ENCODE data around the gene KCNK16. TPM values are rescaled to one million over a fixed set of nuclear protein-coding genes. Genes with fewer than 3 reads are reported as not detected.

The KCNK16 gene
- total RNA-seq, 1 donor from 2014 or later, result not detected

GRCh38 chr6:39361657-39362486 lies 39.4 kb upstream of the KCNK16 start:
- no peaks in the 10 kb centered on the region for H3K36me3 Mint-ChIP-seq (ENCODE audit: low read depth, unreplicated experiment)
- Histone ChIP-seq H4K20me1 (ENCODE audit: insufficient read depth, low read length) (no peaks in the 10 kb centered on the region), H3K79me2 (ENCODE audit: insufficient read depth, low read length) (no peaks in the 10 kb centered on the region), H3K4me1 (ENCODE audit: insufficient read depth, low read length) (peaks cover 14% of the 10 kb centered on the region), H3K27ac (ENCODE audit: low read depth, low read length) (no peak overlapping the region), H3K4me3 (ENCODE audit: insufficient read depth, low read depth, low read length) (peak overlapping the region; percentile 29), H3K4me2 (ENCODE audit: low read length) (peak overlapping the region; percentile 72), H3K36me3 (ENCODE audit: insufficient read depth, low read length) (no peaks in the 10 kb centered on the region), H3K27me3 (ENCODE audit: insufficient read depth, low read length) (no peaks in the 10 kb centered on the region), H3K9me3 (ENCODE audit: insufficient read depth, low read depth, low read length) (no peaks in the 10 kb centered on the region), H3K9ac (ENCODE audit: low read length) (no peak overlapping the region), H2AFZ (ENCODE audit: low read depth, low read length) (peak overlapping the region; percentile 77)
- TF ChIP-seq, protein P1, sequence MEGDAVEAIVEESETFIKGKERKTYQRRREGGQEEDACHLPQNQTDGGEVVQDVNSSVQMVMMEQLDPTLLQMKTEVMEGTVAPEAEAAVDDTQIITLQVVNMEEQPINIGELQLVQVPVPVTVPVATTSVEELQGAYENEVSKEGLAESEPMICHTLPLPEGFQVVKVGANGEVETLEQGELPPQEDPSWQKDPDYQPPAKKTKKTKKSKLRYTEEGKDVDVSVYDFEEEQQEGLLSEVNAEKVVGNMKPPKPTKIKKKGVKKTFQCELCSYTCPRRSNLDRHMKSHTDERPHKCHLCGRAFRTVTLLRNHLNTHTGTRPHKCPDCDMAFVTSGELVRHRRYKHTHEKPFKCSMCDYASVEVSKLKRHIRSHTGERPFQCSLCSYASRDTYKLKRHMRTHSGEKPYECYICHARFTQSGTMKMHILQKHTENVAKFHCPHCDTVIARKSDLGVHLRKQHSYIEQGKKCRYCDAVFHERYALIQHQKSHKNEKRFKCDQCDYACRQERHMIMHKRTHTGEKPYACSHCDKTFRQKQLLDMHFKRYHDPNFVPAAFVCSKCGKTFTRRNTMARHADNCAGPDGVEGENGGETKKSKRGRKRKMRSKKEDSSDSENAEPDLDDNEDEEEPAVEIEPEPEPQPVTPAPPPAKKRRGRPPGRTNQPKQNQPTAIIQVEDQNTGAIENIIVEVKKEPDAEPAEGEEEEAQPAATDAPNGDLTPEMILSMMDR (IDR thresholded peaks at IDR 0.05; ENCODE audit: insufficient read depth, low read depth, low read length), result peak; percentile 67
- no peak for TF ChIP-seq EZH2 (IDR thresholded peaks at IDR 0.05; ENCODE audit: insufficient read depth, low read length)
- FAIRE-seq, result no peak
- peak; percentile 37 for DNase-seq (ENCODE audit: low read depth)
- H3K27ac Mint-ChIP-seq (ENCODE audit: unreplicated experiment), result no peak overlapping the region
- no peaks in the 10 kb centered on the region for H3K9me3 Mint-ChIP-seq (ENCODE audit: unreplicated experiment)
- H3K27me3 Mint-ChIP-seq (ENCODE audit: low read depth, unreplicated experiment), result peaks cover 12% of the 10 kb centered on the region
- peaks cover 17% of the 10 kb centered on the region for H3K4me1 Mint-ChIP-seq (ENCODE audit: low read depth, unreplicated experiment)
- H3K4me3 Mint-ChIP-seq (ENCODE audit: unreplicated experiment), result no peak overlapping the region

GRCh38 chr6:39360378-39360777 lies 37.9 kb upstream of the KCNK16 start:
- Histone ChIP-seq H3K4me1 (ENCODE audit: insufficient read depth, low read length) (peaks cover 7% of the 10 kb centered on the region), H3K27me3 (ENCODE audit: insufficient read depth, low read length) (no peaks in the 10 kb centered on the region), H3K79me2 (ENCODE audit: insufficient read depth, low read length) (no peaks in the 10 kb centered on the region), H3K4me2 (ENCODE audit: low read length) (no peak overlapping the region), H3K27ac (ENCODE audit: low read depth, low read length) (no peak overlapping the region), H3K36me3 (ENCODE audit: insufficient read depth, low read length) (no peaks in the 10 kb centered on the region), H3K4me3 (ENCODE audit: insufficient read depth, low read depth, low read length) (no peak overlapping the region), H3K9me3 (ENCODE audit: insufficient read depth, low read depth, low read length) (no peaks in the 10 kb centered on the region), H4K20me1 (ENCODE audit: insufficient read depth, low read length) (no peaks in the 10 kb centered on the region), H3K9ac (ENCODE audit: low read length) (no peak overlapping the region), H2AFZ (ENCODE audit: low read depth, low read length) (no peak overlapping the region)
- TF ChIP-seq, protein P1 (IDR thresholded peaks at IDR 0.05; ENCODE audit: insufficient read depth, low read depth, low read length), result no peak
- TF ChIP-seq EZH2 (IDR thresholded peaks at IDR 0.05; ENCODE audit: insufficient read depth, low read length), result no peak
- H3K36me3 Mint-ChIP-seq (ENCODE audit: low read depth, unreplicated experiment), result no peaks in the 10 kb centered on the region
- DNase-seq (ENCODE audit: low read depth) (no peak), FAIRE-seq (no peak)
- H3K27ac Mint-ChIP-seq (ENCODE audit: unreplicated experiment), result no peak overlapping the region
- peaks cover 10% of the 10 kb centered on the region for H3K4me1 Mint-ChIP-seq (ENCODE audit: low read depth, unreplicated experiment)
- peaks cover 12% of the 10 kb centered on the region for H3K27me3 Mint-ChIP-seq (ENCODE audit: low read depth, unreplicated experiment)
- no peaks in the 10 kb centered on the region for H3K9me3 Mint-ChIP-seq (ENCODE audit: unreplicated experiment)
- H3K4me3 Mint-ChIP-seq (ENCODE audit: unreplicated experiment), result no peak overlapping the region

All from astrocyte (in vitro differentiated cells and primary cell).